ENCODE measurements around the gene NFIA.

The NFIA gene

GRCh38 chr1:61259379-61260148 lies 177.2 kb downstream of the NFIA start:
- no peaks in the 10 kb centered on the region for H3K36me3 ChIP-seq (ENCODE audit: insufficient read depth, low read length)
- no peak overlapping the region for H3K9ac ChIP-seq (ENCODE audit: insufficient read length)
- H3K4me3 ChIP-seq, result no peak overlapping the region
- H3K9me3 ChIP-seq (ENCODE audit: low read depth, low read length), result no peaks in the 10 kb centered on the region
- TF ChIP-seq FOXP2 (optimal IDR thresholded peaks at IDR 0.05; ENCODE audit: control extremely low read depth, extremely low read length, insufficient read depth), result no peak
- H3K27ac ChIP-seq, result no peak overlapping the region
- no peak for DNase-seq (ENCODE audit: low read depth, low spot score)

DNA sequence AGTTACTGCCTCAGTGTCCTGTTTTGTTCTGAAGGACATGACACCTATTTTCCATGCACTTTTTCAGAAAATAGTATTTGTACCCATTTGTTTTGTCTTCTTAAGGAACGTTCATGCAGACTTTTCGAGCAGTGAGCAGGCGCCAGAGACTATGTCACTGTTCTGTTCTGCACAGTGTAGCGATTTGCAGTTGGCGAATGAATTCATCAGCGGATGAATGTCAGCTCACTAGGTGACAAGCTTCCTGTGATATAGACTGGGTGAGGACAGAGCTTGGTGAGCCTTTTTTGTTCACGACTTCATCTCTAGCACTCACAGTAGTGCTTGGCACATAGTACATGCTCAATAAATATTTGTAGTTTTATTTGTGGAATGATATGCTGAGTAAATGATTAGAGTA lies 177.8 kb downstream of the NFIA start:
- DNase-seq (ENCODE audit: low read depth, low spot score), result no peak
- TF ChIP-seq FOXP2 (optimal IDR thresholded peaks at IDR 0.05; ENCODE audit: control extremely low read depth, extremely low read length, insufficient read depth) (no peak), POLR2AphosphoS5 (IDR thresholded peaks at IDR 0.05; ENCODE audit: borderline replicate concordance, low read depth, low read length) (no peak), EZH2 (IDR thresholded peaks at IDR 0.05) (no peak)
- no peak overlapping the region for H3K4me3 ChIP-seq
- no peak overlapping the region for H3K9ac ChIP-seq (ENCODE audit: insufficient read length)
- no peak overlapping the region for H3K27ac ChIP-seq
- H3K9me3 ChIP-seq (ENCODE audit: low read depth, low read length), result no peaks in the 10 kb centered on the region
- no peaks in the 10 kb centered on the region for H3K36me3 ChIP-seq (ENCODE audit: insufficient read depth, low read length)

DNA sequence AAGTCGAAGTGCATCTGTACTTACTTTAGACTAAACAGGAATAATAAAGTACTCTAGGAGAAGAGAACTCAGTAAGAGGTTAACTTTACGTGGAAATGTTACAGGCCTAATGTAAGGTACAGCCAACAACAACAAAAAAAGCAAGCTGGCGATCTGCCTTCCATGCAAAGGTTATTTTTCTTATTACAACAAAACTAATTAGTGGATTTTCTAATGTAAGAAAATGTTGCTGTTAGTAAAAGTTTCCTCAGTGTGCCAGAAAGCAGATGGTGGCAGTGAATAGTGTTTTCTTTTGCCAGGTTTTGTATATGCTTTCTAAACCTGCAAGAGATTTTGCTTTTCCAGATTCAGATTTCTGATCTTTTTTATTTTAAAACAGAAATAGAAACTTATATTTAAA lies 179.2 kb downstream of the NFIA start:
- no peak overlapping the region for H3K4me3 ChIP-seq
- DNase-seq (ENCODE audit: low read depth, low spot score), result no peak
- no peak overlapping the region for H3K27ac ChIP-seq
- no peaks in the 10 kb centered on the region for H3K36me3 ChIP-seq (ENCODE audit: insufficient read depth, low read length)
- no peaks in the 10 kb centered on the region for H3K9me3 ChIP-seq (ENCODE audit: low read depth, low read length)
- H3K9ac ChIP-seq (ENCODE audit: insufficient read length), result no peak overlapping the region
- TF ChIP-seq POLR2AphosphoS5 (IDR thresholded peaks at IDR 0.05; ENCODE audit: borderline replicate concordance, low read depth, low read length) (no peak), EZH2 (IDR thresholded peaks at IDR 0.05) (no peak), FOXP2 (optimal IDR thresholded peaks at IDR 0.05; ENCODE audit: control extremely low read depth, extremely low read length, insufficient read depth) (no peak)

DNA sequence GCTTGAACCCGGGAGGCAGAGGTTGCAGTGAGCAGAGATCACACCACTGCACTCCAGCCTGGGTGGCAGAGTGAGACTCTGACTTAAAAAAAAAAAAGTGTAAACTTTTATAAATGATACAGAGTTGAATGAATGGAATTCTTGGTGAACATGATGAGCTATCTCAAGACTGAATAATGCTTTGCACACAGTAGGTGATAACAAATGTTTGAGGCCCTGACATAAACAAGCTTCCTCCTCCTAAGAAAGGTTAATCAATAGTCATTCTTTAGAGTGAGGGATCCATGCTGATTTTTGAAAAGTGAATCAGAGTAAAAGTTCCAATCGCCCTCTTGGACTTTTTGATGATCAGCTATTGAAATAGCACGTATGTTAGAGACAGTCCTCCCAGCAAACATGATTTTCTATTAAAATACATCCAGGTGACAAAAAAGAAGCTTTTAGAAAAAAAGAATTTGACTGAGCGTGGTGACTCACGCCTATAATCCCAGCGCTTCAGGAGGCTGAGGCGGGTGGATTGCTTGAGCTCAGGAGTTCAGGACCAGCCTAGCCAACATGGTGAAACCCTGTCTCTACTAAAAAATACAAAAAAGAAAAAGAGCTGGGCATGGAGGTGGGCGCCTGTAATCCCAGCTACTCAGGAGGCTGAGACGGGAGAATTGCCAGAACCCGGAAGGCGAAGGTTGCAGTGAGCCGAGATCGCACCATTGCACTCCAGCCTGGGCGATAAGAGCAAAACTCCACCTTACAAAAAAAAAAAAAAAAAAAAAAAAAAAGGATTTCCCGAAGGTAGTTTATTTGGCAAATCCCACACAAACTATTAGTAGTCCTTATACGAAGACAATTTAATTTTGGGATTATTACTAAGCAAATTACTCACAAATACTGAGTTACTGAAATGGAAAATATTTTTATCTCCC lies 181.8 kb downstream of the NFIA start:
- no peak for TF ChIP-seq FOXP2 (optimal IDR thresholded peaks at IDR 0.05; ENCODE audit: control extremely low read depth, extremely low read length, insufficient read depth)
- TF ChIP-seq EZH2 (IDR thresholded peaks at IDR 0.05), result no peak
- TF ChIP-seq POLR2AphosphoS5 (IDR thresholded peaks at IDR 0.05; ENCODE audit: borderline replicate concordance, low read depth, low read length), result no peak
- no peaks in the 10 kb centered on the region for H3K9me3 ChIP-seq (ENCODE audit: low read depth, low read length)
- H3K27ac ChIP-seq, result no peak overlapping the region
- no peak overlapping the region for H3K4me3 ChIP-seq
- H3K36me3 ChIP-seq (ENCODE audit: insufficient read depth, low read length), result no peaks in the 10 kb centered on the region
- no peak for DNase-seq (ENCODE audit: low read depth, low spot score)
- H3K9ac ChIP-seq (ENCODE audit: insufficient read length), result no peak overlapping the region

GRCh38 chr1:61264825-61265242 lies 182.5 kb downstream of the NFIA start:
- Histone ChIP-seq H3K36me3 (ENCODE audit: insufficient read depth, low read length) (no peaks in the 10 kb centered on the region), H3K9me3 (ENCODE audit: low read depth, low read length) (no peaks in the 10 kb centered on the region), H3K27ac (no peak overlapping the region), H3K9ac (ENCODE audit: insufficient read length) (no peak overlapping the region), H3K4me3 (no peak overlapping the region)
- TF ChIP-seq EZH2 (IDR thresholded peaks at IDR 0.05), result no peak
- TF ChIP-seq POLR2AphosphoS5 (IDR thresholded peaks at IDR 0.05; ENCODE audit: borderline replicate concordance, low read depth, low read length), result no peak
- no peak for TF ChIP-seq FOXP2 (optimal IDR thresholded peaks at IDR 0.05; ENCODE audit: control extremely low read depth, extremely low read length, insufficient read depth)
- DNase-seq (ENCODE audit: low read depth, low spot score), result no peak

DNA sequence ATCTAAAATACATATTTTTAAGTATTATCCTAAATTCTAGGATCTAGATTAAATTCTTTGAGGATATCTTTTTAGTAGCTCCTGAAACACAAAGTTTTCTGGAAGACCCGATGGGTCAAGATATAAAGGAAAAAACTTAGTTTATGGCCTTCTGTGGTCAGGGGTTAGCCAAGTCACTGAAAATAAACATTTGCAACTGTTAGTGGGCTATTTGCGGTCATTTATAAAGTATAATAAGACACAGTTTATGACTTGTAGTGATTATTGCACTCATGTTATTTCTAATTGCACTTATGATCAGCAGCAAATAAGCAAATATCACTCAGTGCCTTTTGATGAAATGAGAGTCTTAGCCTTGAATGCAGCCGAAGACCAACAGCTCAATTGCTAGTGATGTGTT lies 183.3 kb downstream of the NFIA start:
- Histone ChIP-seq H3K36me3 (ENCODE audit: insufficient read depth, low read length) (no peaks in the 10 kb centered on the region), H3K9ac (ENCODE audit: insufficient read length) (no peak overlapping the region), H3K4me3 (no peak overlapping the region), H3K9me3 (ENCODE audit: low read depth, low read length) (no peaks in the 10 kb centered on the region), H3K27ac (no peak overlapping the region)
- no peak for TF ChIP-seq EZH2 (IDR thresholded peaks at IDR 0.05)
- TF ChIP-seq FOXP2 (optimal IDR thresholded peaks at IDR 0.05; ENCODE audit: control extremely low read depth, extremely low read length, insufficient read depth), result no peak
- TF ChIP-seq POLR2AphosphoS5 (IDR thresholded peaks at IDR 0.05; ENCODE audit: borderline replicate concordance, low read depth, low read length), result no peak
- DNase-seq (ENCODE audit: low read depth, low spot score), result no peak

DNA sequence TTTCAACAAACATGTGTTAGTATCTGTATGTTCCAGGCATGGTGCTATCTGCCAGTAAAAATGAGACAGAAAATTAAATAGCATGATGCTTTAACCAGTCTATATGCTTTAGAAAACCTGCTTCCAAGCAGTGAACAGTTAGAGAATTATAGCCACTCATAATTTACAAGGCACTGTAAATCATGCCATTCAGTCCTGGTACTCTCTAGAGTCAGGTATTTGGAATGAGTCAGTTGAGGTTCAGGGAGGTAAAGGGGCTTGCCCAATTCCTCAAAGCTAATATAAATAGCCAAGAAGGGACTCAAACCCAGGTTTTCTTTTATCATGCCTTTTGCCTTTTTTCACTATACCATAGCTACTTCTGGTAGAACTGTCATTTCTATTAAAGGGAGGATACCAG lies 184.4 kb downstream of the NFIA start:
- no peak for TF ChIP-seq EZH2 (IDR thresholded peaks at IDR 0.05)
- no peak for TF ChIP-seq POLR2AphosphoS5 (IDR thresholded peaks at IDR 0.05; ENCODE audit: borderline replicate concordance, low read depth, low read length)
- TF ChIP-seq FOXP2 (optimal IDR thresholded peaks at IDR 0.05; ENCODE audit: control extremely low read depth, extremely low read length, insufficient read depth), result no peak
- H3K27ac ChIP-seq, result no peak overlapping the region
- no peaks in the 10 kb centered on the region for H3K36me3 ChIP-seq (ENCODE audit: insufficient read depth, low read length)
- no peak for DNase-seq (ENCODE audit: low read depth, low spot score)
- H3K9me3 ChIP-seq (ENCODE audit: low read depth, low read length), result no peaks in the 10 kb centered on the region
- no peak overlapping the region for H3K4me3 ChIP-seq
- H3K9ac ChIP-seq (ENCODE audit: insufficient read length), result no peak overlapping the region

DNA sequence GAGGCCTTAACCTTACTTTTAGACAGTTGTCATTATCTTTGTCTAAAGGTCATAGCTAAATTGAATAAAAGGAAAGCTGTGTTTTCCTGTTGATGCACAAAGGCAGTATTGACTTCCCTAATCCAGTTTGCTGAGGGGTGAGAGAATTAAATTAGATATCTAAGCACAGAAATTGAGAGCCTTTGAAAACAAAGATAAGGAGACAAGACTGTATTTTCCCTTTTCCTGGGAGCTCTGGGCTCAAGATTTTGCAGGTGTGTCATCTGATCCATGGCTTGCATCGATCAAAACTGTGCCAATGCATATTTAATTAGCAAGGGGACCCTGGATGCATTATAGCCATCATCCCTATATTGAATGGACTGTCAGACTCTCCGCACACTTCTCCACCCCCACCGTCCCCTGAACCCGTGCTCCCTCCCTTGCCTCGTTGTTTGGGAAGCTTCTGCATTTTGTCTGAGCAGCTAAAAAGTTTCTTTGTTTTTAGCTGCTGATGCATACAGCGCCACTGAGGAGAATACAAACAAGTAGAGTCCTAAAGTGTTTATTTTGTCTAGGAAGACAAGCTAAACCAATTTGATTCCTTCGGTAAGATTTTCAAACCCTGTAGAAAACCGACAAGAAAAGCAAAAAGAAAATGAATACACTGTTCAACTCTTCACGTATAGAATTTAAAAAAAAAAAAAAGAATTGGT lies 186.3 kb downstream of the NFIA start:
- no peak overlapping the region for H3K4me3 ChIP-seq
- no peak overlapping the region for H3K9ac ChIP-seq (ENCODE audit: insufficient read length)
- no peaks in the 10 kb centered on the region for H3K9me3 ChIP-seq (ENCODE audit: low read depth, low read length)
- H3K27ac ChIP-seq, result no peak overlapping the region
- no peaks in the 10 kb centered on the region for H3K36me3 ChIP-seq (ENCODE audit: insufficient read depth, low read length)
- DNase-seq (ENCODE audit: low read depth, low spot score), result no peak
- TF ChIP-seq POLR2AphosphoS5 (IDR thresholded peaks at IDR 0.05; ENCODE audit: borderline replicate concordance, low read depth, low read length) (no peak), FOXP2 (optimal IDR thresholded peaks at IDR 0.05; ENCODE audit: control extremely low read depth, extremely low read length, insufficient read depth) (no peak), EZH2 (IDR thresholded peaks at IDR 0.05) (no peak)
